SK-N-SH (cell line): Measurements from ENCODE around the gene CD79A. TPM values are rescaled to one million over a fixed set of nuclear protein-coding genes. Genes with fewer than 3 reads are reported as not detected.

Experiments
- CTCF ChIA-PET: fragments of 300-600, 350-600 bp; formaldehyde crosslinking; extraction: SDS; loops from one replicate; lab custom pipeline; 2021; lab: Yijun Ruan, JAX
- POLR2A ChIA-PET: fragments of 350-600 bp; sonication (Branson Sonifier 250); formaldehyde crosslinking; extraction: SDS; loops from one replicate; lab custom pipeline; 2020; ENCODE audit warnings: antibody characterized with exemption, inconsistent platforms; lab: Yijun Ruan, JAX
- DNase-seq: peaks from one replicate; pipeline ENCODE4 v3.0.0; 2012
- H2AFZ ChIP-seq: fragments of 200-600 bp; sonication (generic); 2 replicates; pipeline ENCODE4 v1.8.1; 2016; ENCODE audit warnings: antibody characterized with exemption, mild to moderate bottlenecking, low read depth
- H3F3A ChIP-seq: fragments of 200-600 bp; sonication (generic); replicated peaks from 2 replicates; pipeline ENCODE3; 2016; ENCODE audit warnings: antibody characterized with exemption, mild to moderate bottlenecking; ENCODE audit not compliant: insufficient read depth
- H3K27ac ChIP-seq, 2 experiments: fragments of 200-500 bp in 1 of 2; fragments of 200-600 bp in 1 of 2; sonication (Bioruptor generic) in 1 of 2; sonication (generic), shearing (Covaris generic) in 1 of 2; 2 replicates each; pipeline versions ENCODE4 v1.5.1 to v1.6.1; 2014 to 2016; ENCODE audit warnings: low read depth in 2 of 2, inconsistent platforms in 1 of 2, low read length in 1 of 2, mild to moderate bottlenecking in 1 of 2, mixed read lengths in 1 of 2
- H3K27me3 ChIP-seq: fragments of 200-600 bp; sonication (generic), shearing (Covaris generic); 2 replicates; pipeline ENCODE4 v1.6.1; 2016; ENCODE audit warnings: mixed run types; ENCODE audit not compliant: insufficient read depth
- H3K36me3 ChIP-seq, 2 experiments: fragments of 200-500 bp in 1 of 2; fragments of 200-600 bp in 1 of 2; sonication (Bioruptor generic) in 1 of 2; sonication (generic) in 1 of 2; replicated peaks in 1 of 2; 2 replicates each; pipeline versions ENCODE3 to v1.5.1; 2014 to 2016; ENCODE audit warnings: low read length in 1 of 2, mild to moderate bottlenecking in 1 of 2; ENCODE audit not compliant: insufficient read depth in 2 of 2, control insufficient read depth in 1 of 2
- H3K4me1 ChIP-seq, 2 experiments: fragments of 200-500 bp in 1 of 2; fragments of 200-600 bp in 1 of 2; sonication (Bioruptor generic) in 1 of 2; sonication (generic), shearing (Covaris generic) in 1 of 2; 2 replicates each; pipeline versions ENCODE4 v1.5.1 to v1.6.1; 2014 to 2016; ENCODE audit warnings: low read depth in 1 of 2, low read length in 1 of 2, mixed run types in 1 of 2; ENCODE audit not compliant: insufficient read depth in 2 of 2, control insufficient read depth in 1 of 2
- H3K4me2 ChIP-seq: fragments of 200-600 bp; sonication (generic), shearing (Covaris generic); 2 replicates; pipeline ENCODE4 v1.6.1; 2017; ENCODE audit warnings: mixed run types
- H3K4me3 ChIP-seq, 2 experiments: fragments of 200-500 bp in 1 of 2; fragments of 200-600 bp in 1 of 2; sonication (Bioruptor generic) in 1 of 2; sonication (generic), shearing (Covaris generic) in 1 of 2; 2 replicates each; pipeline versions ENCODE4 v1.5.1 to v1.8.1; 2014 to 2016; ENCODE audit warnings: low read depth in 2 of 2, inconsistent platforms in 1 of 2, low read length in 1 of 2, mild to moderate bottlenecking in 1 of 2, mixed read lengths in 1 of 2, moderate library complexity in 1 of 2
- H3K79me2 ChIP-seq: fragments of 200-600 bp; sonication (generic); 2 replicates; pipeline ENCODE4 v1.8.1; 2017; ENCODE audit warnings: mild to moderate bottlenecking; ENCODE audit not compliant: insufficient read depth
- H3K9ac ChIP-seq: fragments of 200-600 bp; sonication (generic); 2 replicates; pipeline ENCODE4 v1.6.1; 2017; ENCODE audit warnings: mixed run types
- H3K9me2 ChIP-seq: fragments of 200-600 bp; sonication (generic); 2 replicates; pipeline ENCODE4 v1.6.1; 2017; ENCODE audit warnings: mixed run types
- H3K9me3 ChIP-seq: fragments of 200-600 bp; sonication (generic); 2 replicates; pipeline ENCODE4 v1.6.1; 2017; ENCODE audit warnings: mixed run types, mild to moderate bottlenecking, moderate library complexity
- H4K20me1 ChIP-seq: fragments of 200-600 bp; sonication (generic); 2 replicates; pipeline ENCODE4 v1.6.1; 2017; ENCODE audit warnings: mild to moderate bottlenecking, mixed run types; ENCODE audit not compliant: insufficient read depth
- CHD2 ChIP-seq: fragments of 150-350 bp; IDR thresholded peaks from 2 replicates; pipeline ENCODE4 v1.6.1; 2018; ENCODE audit warnings: low read length; ENCODE audit not compliant: partially characterized antibody
- ELF1 ChIP-seq: IDR thresholded peaks from 2 replicates; pipeline ENCODE4 v1.4.0; 2012
- EP300 ChIP-seq, 2 experiments: IDR thresholded peaks; 2 replicates each; pipeline versions ENCODE4 v1.4.0 to v1.6.1; 2012; ENCODE audit warnings: borderline replicate concordance in 1 of 2, low read depth in 1 of 2, low read length in 1 of 2
- EZH2phosphoT487 ChIP-seq: fragments of 200-600 bp; sonication (generic); IDR thresholded peaks from 2 replicates; pipeline ENCODE4 v1.6.1; 2017; ENCODE audit warnings: low read depth, mixed run types, mild to moderate bottlenecking, antibody characterized with exemption, moderate library complexity, borderline replicate concordance
- FOSL2 ChIP-seq: IDR thresholded peaks from 2 replicates; pipeline ENCODE4 v1.4.0; 2012; ENCODE audit warnings: low read depth, mild to moderate bottlenecking, moderate library complexity, borderline replicate concordance
- FOXJ3 ChIP-seq: sonication (generic); formaldehyde crosslinking; IDR thresholded peaks from 2 replicates; pipeline ENCODE4 v1.5.1; 2020; ENCODE audit warnings: mild to moderate bottlenecking, missing genetic modification reagents
- GABPA ChIP-seq: IDR thresholded peaks from 2 replicates; pipeline ENCODE4 v1.4.0; 2012; ENCODE audit warnings: low read depth, mild to moderate bottlenecking
- GATA2 ChIP-seq: sonication (generic); formaldehyde crosslinking; IDR thresholded peaks from 2 replicates; pipeline ENCODE4 v1.5.0; 2020; ENCODE audit warnings: mild to moderate bottlenecking, missing genetic modification reagents
- JUND ChIP-seq: IDR thresholded peaks from 2 replicates; pipeline ENCODE4 v1.4.0; 2012
- MXI1 ChIP-seq: IDR thresholded peaks from 2 replicates; pipeline ENCODE4 v1.6.1; 2012; ENCODE audit warnings: mild to moderate bottlenecking, low read depth, low read length, improper control_type of control experiment
- POLR2AphosphoS5 ChIP-seq: IDR thresholded peaks from 2 replicates; pipeline ENCODE4 v1.6.1; 2012; ENCODE audit warnings: low read depth, low read length
- SIN3A ChIP-seq: IDR thresholded peaks from 2 replicates; pipeline ENCODE4 v1.6.1; 2012; ENCODE audit warnings: low read depth, mild to moderate bottlenecking, low read length, moderate library complexity, borderline replicate concordance
- TAF1 ChIP-seq: IDR thresholded peaks from 2 replicates; pipeline ENCODE4 v1.6.1; 2012; ENCODE audit warnings: low read depth, mild to moderate bottlenecking, low read length, moderate library complexity, borderline replicate concordance
- TCF12 ChIP-seq: IDR thresholded peaks from 2 replicates; pipeline ENCODE4 v1.4.0; 2012
- TEAD4 ChIP-seq: IDR thresholded peaks from 2 replicates; pipeline ENCODE4 v1.4.0; 2012; ENCODE audit warnings: mild to moderate bottlenecking, borderline replicate concordance; ENCODE audit not compliant: insufficient read depth
- YY1 ChIP-seq: IDR thresholded peaks from 2 replicates; pipeline ENCODE4 v1.4.0; 2012; ENCODE audit warnings: low read depth, mild to moderate bottlenecking
- WGBS: methylation state at CpG from one replicate; pipeline ENCODE4 v1.1.6; 2017; ENCODE audit warnings: low lambda C conversion rate; 5-methylcytosine and 5-hydroxymethylcytosine counted together
- polyA plus RNA-seq, 3 experiments: library from polyadenylated mRNA; depleted of rRNA; stranded (reverse); fragments of >200 nt; gene quantifications; 2 replicates each; pipeline ENCODE4 v1.2.3, GENCODE V29; 2012
- TF ChIP-seq, protein P1 (sequence below): IDR thresholded peaks from 2 replicates; pipeline ENCODE4 v1.6.1; 2012; ENCODE audit warnings: mild to moderate bottlenecking, low read depth, low read length, moderate library complexity
- TF ChIP-seq, protein P2 (sequence below): IDR thresholded peaks from 2 replicates; pipeline ENCODE4 v1.4.0; 2012; ENCODE audit warnings: low read depth, borderline replicate concordance
- TF ChIP-seq, protein P3 (sequence below): IDR thresholded peaks from 2 replicates; pipeline ENCODE4 v1.4.0; 2012; ENCODE audit warnings: low read depth
- TF ChIP-seq, protein P4 (sequence below): IDR thresholded peaks from 2 replicates; pipeline ENCODE4; 2012
- TF ChIP-seq, protein P5 (sequence below): IDR thresholded peaks from 2 replicates; pipeline ENCODE4 v1.4.0; 2012; ENCODE audit warnings: low read depth, borderline replicate concordance

CD79A gene
- polyA plus RNA-seq, 1 of the 3 experiments (the other 2 are of a cell fraction), result 0.20 TPM

DNA sequence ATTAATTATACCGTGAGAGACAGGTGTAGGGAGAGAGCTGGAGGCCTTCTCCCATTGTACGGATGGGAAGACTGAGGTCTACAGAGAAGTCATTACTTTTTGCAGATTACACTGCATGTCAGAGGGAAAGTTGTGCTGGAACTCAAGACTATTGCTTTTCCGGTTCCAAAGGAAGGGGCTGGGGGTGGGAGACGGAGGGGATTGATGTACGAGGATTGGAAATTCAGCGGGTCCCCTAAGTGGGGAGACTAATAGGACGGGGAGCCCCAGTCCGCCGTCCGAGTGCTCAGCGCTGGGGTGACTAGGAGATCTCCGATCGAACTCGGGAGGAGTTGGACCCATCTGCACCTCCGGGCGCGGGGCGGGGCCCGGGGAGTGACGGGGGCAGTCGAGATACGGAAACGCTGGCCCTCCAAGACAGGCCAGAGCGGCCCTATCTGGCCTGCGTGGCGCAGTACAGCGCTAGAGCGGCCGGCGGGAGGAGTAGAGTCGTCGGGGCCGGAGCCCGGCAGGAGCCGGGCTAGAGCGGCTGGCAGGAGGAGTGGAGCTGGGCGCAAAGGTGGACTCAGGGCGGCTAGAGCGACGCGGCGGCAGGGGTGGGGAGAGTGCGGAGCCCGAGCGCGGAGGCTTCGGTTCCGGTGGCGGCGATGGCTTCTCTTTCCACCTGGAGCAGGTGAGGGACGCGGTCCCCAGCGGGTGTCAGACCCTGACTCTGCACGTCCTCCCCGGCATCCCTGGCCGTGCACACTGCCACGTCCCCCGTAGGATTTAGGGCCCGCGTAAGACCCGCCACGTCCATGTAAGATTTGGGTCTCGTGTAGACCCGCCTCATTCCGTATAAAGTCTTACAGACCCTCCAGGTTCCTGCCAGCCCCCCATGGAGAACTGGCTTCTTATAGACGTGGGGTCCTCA, 7.0 kb downstream of the CD79A start:
- Histone ChIP-seq H3K4me3 (peak overlapping the region; percentile 74 to 87), H2AFZ (0 out of 2 replicates have a peak overlapping the region, but pooled peaks have one; percentile 77), H3F3A (peaks cover 13% of the 10 kb centered on the region)
- TF ChIP-seq, protein P1, sequence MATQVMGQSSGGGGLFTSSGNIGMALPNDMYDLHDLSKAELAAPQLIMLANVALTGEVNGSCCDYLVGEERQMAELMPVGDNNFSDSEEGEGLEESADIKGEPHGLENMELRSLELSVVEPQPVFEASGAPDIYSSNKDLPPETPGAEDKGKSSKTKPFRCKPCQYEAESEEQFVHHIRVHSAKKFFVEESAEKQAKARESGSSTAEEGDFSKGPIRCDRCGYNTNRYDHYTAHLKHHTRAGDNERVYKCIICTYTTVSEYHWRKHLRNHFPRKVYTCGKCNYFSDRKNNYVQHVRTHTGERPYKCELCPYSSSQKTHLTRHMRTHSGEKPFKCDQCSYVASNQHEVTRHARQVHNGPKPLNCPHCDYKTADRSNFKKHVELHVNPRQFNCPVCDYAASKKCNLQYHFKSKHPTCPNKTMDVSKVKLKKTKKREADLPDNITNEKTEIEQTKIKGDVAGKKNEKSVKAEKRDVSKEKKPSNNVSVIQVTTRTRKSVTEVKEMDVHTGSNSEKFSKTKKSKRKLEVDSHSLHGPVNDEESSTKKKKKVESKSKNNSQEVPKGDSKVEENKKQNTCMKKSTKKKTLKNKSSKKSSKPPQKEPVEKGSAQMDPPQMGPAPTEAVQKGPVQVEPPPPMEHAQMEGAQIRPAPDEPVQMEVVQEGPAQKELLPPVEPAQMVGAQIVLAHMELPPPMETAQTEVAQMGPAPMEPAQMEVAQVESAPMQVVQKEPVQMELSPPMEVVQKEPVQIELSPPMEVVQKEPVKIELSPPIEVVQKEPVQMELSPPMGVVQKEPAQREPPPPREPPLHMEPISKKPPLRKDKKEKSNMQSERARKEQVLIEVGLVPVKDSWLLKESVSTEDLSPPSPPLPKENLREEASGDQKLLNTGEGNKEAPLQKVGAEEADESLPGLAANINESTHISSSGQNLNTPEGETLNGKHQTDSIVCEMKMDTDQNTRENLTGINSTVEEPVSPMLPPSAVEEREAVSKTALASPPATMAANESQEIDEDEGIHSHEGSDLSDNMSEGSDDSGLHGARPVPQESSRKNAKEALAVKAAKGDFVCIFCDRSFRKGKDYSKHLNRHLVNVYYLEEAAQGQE, result 0 out of 2 replicates have a peak, but pooled peaks have one; percentile 43
- TF ChIP-seq, protein P2, sequence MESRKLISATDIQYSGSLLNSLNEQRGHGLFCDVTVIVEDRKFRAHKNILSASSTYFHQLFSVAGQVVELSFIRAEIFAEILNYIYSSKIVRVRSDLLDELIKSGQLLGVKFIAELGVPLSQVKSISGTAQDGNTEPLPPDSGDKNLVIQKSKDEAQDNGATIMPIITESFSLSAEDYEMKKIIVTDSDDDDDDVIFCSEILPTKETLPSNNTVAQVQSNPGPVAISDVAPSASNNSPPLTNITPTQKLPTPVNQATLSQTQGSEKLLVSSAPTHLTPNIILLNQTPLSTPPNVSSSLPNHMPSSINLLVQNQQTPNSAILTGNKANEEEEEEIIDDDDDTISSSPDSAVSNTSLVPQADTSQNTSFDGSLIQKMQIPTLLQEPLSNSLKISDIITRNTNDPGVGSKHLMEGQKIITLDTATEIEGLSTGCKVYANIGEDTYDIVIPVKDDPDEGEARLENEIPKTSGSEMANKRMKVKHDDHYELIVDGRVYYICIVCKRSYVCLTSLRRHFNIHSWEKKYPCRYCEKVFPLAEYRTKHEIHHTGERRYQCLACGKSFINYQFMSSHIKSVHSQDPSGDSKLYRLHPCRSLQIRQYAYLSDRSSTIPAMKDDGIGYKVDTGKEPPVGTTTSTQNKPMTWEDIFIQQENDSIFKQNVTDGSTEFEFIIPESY, result peak; percentile 87
- no peak for TF ChIP-seq TEAD4
- TF ChIP-seq YY1, result peak; percentile 71; the same call in 1 of the 2 replicates
- no peak for TF ChIP-seq FOSL2
- TF ChIP-seq, protein P3, sequence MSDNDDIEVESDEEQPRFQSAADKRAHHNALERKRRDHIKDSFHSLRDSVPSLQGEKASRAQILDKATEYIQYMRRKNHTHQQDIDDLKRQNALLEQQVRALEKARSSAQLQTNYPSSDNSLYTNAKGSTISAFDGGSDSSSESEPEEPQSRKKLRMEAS, result peak; percentile 51
- TF ChIP-seq ELF1, result peak; percentile 98
- TF ChIP-seq CHD2, result peak; percentile 89
- TF ChIP-seq EP300 (IDR thresholded peaks at IDR 0.05; ENCODE audit: borderline replicate concordance in 1 of 2, low read depth in 1 of 2, low read length in 1 of 2), result peak in 1 of 2 experiments; percentile 49; a peak in 1 of 4 replicates
- no peak; the same call in 1 of the 2 replicates for TF ChIP-seq JUND
- peak; percentile 90 for TF ChIP-seq TAF1
- TF ChIP-seq, protein P4, sequence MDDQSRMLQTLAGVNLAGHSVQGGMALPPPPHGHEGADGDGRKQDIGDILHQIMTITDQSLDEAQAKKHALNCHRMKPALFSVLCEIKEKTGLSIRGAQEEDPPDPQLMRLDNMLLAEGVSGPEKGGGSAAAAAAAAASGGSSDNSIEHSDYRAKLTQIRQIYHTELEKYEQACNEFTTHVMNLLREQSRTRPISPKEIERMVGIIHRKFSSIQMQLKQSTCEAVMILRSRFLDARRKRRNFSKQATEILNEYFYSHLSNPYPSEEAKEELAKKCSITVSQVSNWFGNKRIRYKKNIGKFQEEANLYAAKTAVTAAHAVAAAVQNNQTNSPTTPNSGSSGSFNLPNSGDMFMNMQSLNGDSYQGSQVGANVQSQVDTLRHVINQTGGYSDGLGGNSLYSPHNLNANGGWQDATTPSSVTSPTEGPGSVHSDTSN, result peak; percentile 51
- TF ChIP-seq GATA2 (CRISPR knock-in tag), result no peak
- TF ChIP-seq, protein P5, sequence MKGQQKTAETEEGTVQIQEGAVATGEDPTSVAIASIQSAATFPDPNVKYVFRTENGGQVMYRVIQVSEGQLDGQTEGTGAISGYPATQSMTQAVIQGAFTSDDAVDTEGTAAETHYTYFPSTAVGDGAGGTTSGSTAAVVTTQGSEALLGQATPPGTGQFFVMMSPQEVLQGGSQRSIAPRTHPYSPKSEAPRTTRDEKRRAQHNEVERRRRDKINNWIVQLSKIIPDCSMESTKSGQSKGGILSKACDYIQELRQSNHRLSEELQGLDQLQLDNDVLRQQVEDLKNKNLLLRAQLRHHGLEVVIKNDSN, result 0 out of 2 replicates have a peak, but pooled peaks have one; percentile 6
- TF ChIP-seq MXI1, result peak; percentile 55; the same call in 1 of the 2 replicates
- no peak for TF ChIP-seq EZH2phosphoT487
- TF ChIP-seq POLR2AphosphoS5, result peak; percentile 70
- no peak for TF ChIP-seq FOXJ3 (CRISPR knock-in tag)
- TF ChIP-seq SIN3A, result peak; percentile 98
- peak; percentile 77 for TF ChIP-seq GABPA
- TF ChIP-seq TCF12, result peak; percentile 46; the same call in 1 of the 2 replicates
- TF ChIP-seq, all 33 proteins: peak for 15
- ChIA-PET POLR2A (interaction anchor here (1.0 to 1.2 kb wide), 3 partner anchors 11 to 50 kb away, joined by 3 to 7 read pairs (median 4); partner anchors contain the start of gene RPS19), CTCF (interaction anchor here (0.7 to 3.6 kb wide), 5 partner anchors 11 to 68 kb away, joined by 3 to 12 read pairs (median 5); partner anchors contain the start of gene RPS19)
- Histone ChIP-seq H3K4me2 (peak overlapping the region; percentile 91), H3K79me2 (peaks cover 37% of the 10 kb centered on the region), H3K36me3 (peaks cover under 1 to 10% of the 10 kb centered on the region in 2 experiments), H3K9me3 (no peaks in the 10 kb centered on the region; the same call in 1 of the 2 replicates), H3K9ac (peak overlapping the region; percentile 85), H3K27ac (peak overlapping the region; percentile 6 to 40; a peak in 2 of 4 replicates), H4K20me1 (peaks cover 33% of the 10 kb centered on the region), H3K9me2 (no peaks in the 10 kb centered on the region), H3K27me3 (no peaks in the 10 kb centered on the region), H3K4me1 (peaks cover 11 to 16% of the 10 kb centered on the region in 2 experiments; a peak in 3 of 4 replicates)
- WGBS, result under 1% methylated on average over 23 of the region's 66 CpGs
- peak; percentile 98 for DNase-seq
